Measurements from ENCODE around the gene ERC1. TPM values are rescaled to one million over a fixed set of nuclear protein-coding genes. Genes with fewer than 3 reads are reported as not detected.

Gene ERC1
- total RNA-seq, 6 experiments from 2014 or later, result 44.1 to 48.9 (median 47.9) TPM

DNA sequence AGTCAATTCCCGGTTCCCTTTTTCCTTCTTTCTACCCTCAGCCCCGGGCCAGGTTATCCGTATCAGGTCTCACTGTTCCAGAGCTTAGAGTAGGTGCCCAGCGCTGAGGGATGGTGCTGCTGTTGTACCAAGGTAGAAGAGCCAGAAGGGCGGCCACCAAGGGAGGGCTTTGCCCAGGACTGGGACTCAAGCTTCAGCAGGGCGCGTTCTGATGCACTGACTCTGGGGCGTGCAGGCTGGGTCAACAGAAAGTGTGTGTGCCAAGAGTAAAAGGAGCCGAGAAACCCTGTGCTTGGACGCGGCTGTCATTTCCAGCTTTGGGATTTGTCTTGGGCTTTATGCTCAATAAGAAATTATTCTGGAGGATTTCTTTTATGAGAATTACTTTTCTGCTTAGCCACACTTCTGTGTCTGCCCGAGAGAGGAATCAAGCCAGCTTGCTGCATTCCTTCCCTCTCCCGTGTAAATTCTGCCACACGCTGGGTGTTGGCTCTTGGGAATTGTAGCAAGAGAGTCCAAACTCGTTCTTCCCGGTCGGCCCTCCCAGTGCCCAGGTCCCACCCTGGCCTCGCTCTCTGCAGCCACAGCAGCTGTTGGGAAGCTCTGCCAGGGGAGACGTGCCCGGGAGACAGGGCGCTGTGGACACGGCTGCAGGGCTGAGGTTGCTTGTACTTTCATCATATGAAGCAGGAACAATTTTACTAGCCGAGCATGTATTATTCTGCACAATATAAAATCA is 505.3 kb downstream of the ERC1 start:
- Mint-ChIP-seq H3K27ac (peak overlapping the region; percentile 31; the same call in 1 of the 2 replicates), H3K4me1 (ENCODE audit: low read depth) (peaks cover 30% of the 10 kb centered on the region), H3K9me3 (peaks cover 4% of the 10 kb centered on the region; the same call in 1 of the 2 replicates), H3K4me3 (peak overlapping the region; percentile 62; the same call in 1 of the 2 replicates), H3K36me3 (ENCODE audit: low read depth) (peaks cover 39% of the 10 kb centered on the region), H3K27me3 (ENCODE audit: insufficient read depth) (no peaks in the 10 kb centered on the region)
- DNase-seq, result no peak
- no peak for TF ChIP-seq CTCF (IDR thresholded peaks at IDR 0.05)

DNA sequence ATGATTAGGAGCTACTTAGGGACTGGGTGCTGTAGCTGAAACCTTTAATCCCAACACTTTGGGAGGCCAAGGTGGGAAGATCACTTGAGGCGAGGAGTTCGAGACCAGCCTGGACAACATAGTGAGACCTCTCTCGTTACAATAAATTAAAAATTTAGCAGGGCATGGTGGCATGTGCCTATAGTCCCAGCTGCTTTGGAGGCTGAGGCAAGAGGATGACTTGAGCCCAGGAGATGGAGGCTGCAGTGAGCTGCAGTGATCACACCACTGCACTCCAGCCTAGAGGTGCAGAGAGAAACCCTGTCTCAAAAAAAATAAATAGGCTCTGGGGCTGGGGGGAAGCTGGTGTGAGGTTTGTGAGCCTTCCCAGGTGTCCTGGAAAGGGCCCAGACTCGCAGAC is 506.1 kb downstream of the ERC1 start:
- no peaks in the 10 kb centered on the region for H3K27me3 Mint-ChIP-seq (ENCODE audit: insufficient read depth)
- DNase-seq, result no peak
- H3K4me3 Mint-ChIP-seq, result no peak overlapping the region
- H3K36me3 Mint-ChIP-seq (ENCODE audit: low read depth), result peaks cover 32% of the 10 kb centered on the region
- H3K27ac Mint-ChIP-seq, result no peak overlapping the region
- H3K9me3 Mint-ChIP-seq, result peaks cover 4% of the 10 kb centered on the region; the same call in 1 of the 2 replicates
- no peak for TF ChIP-seq CTCF (IDR thresholded peaks at IDR 0.05)
- H3K4me1 Mint-ChIP-seq (ENCODE audit: low read depth), result peaks cover 30% of the 10 kb centered on the region

GRCh38 chr12:1498199-1498740 is 507.2 kb downstream of the ERC1 start:
- TF ChIP-seq CTCF (IDR thresholded peaks at IDR 0.05), result no peak
- H3K9me3 Mint-ChIP-seq, result peaks cover 4% of the 10 kb centered on the region; the same call in 1 of the 2 replicates
- H3K27ac Mint-ChIP-seq, result no peak overlapping the region
- no peak for DNase-seq
- H3K4me3 Mint-ChIP-seq, result no peak overlapping the region
- no peaks in the 10 kb centered on the region for H3K27me3 Mint-ChIP-seq (ENCODE audit: insufficient read depth)
- peaks cover 30% of the 10 kb centered on the region for H3K4me1 Mint-ChIP-seq (ENCODE audit: low read depth)
- H3K36me3 Mint-ChIP-seq (ENCODE audit: low read depth), result peaks cover 24% of the 10 kb centered on the region

DNA sequence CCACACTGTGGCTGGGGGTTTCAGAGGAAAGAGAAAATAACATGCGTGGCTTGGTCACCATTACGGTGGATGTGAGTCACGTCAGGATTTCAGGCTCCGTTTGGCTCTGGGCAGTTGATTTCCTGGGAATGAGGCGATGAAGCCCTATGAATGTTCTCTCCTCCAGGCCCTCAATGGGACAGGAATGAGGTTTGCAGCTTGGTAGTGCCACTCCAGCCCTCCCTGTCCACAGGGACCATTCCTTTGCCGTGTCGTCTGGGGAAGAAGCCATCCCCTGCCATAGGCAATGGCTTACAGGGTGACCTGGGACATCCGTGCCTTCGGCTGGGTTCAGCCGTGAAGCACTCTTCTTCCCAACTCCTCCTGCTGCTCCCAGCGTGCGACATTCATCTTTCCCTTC is 508.3 kb downstream of the ERC1 start:
- no peak for DNase-seq

More for the DNA sequence above, 508.3 kb downstream of the ERC1 start:
- no peak for TF ChIP-seq CTCF (IDR thresholded peaks at IDR 0.05)
- Mint-ChIP-seq H3K27me3 (ENCODE audit: insufficient read depth) (no peaks in the 10 kb centered on the region), H3K36me3 (ENCODE audit: low read depth) (peaks cover 17% of the 10 kb centered on the region), H3K27ac (peak overlapping the region; percentile 85; the same call in 1 of the 2 replicates), H3K4me1 (ENCODE audit: low read depth) (peaks cover 30% of the 10 kb centered on the region), H3K4me3 (no peak overlapping the region), H3K9me3 (peaks cover 4% of the 10 kb centered on the region; the same call in 1 of the 2 replicates)

Measured in HFFc6 (cell line).